ENCODE data around the gene OR2T27.

DNA sequence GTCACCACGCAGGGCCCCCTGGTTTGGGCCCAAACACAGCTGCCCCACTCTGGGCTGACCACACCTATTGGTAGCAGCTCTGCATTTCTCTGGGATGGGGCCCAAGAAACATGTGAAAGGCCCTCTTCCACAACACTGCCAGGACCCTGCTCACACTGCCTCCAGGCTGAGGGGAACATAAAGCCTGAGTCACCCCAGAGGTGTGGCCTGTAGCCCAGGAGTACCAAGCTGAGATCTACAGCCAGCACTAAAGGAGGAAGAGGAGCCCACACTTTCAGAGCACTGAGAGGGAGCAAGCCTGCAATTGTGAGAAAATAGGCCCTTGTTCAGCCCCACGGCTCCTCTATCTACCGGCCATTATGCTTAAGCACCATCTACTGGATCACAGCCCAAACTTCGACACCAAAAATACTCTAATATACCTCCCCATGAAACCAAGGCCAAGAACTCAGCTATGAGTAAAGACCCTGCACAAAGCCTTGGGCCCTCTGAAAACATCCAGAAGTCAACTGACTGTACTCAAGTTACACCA is 43.4 kb downstream of the OR2T27 start:
- TF ChIP-seq, protein P1, sequence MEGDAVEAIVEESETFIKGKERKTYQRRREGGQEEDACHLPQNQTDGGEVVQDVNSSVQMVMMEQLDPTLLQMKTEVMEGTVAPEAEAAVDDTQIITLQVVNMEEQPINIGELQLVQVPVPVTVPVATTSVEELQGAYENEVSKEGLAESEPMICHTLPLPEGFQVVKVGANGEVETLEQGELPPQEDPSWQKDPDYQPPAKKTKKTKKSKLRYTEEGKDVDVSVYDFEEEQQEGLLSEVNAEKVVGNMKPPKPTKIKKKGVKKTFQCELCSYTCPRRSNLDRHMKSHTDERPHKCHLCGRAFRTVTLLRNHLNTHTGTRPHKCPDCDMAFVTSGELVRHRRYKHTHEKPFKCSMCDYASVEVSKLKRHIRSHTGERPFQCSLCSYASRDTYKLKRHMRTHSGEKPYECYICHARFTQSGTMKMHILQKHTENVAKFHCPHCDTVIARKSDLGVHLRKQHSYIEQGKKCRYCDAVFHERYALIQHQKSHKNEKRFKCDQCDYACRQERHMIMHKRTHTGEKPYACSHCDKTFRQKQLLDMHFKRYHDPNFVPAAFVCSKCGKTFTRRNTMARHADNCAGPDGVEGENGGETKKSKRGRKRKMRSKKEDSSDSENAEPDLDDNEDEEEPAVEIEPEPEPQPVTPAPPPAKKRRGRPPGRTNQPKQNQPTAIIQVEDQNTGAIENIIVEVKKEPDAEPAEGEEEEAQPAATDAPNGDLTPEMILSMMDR (IDR thresholded peaks at IDR 0.05; ENCODE audit: low read depth, low read length, poor library complexity, severe bottlenecking): no peak
- no peak for TF ChIP-seq EZH2phosphoT487 (IDR thresholded peaks at IDR 0.05; ENCODE audit: borderline replicate concordance, low read length)
